RPMI8226 (cell line): Measurements from ENCODE around the gene HSPB2.

Source experiments
- DNase-seq: peaks from one replicate; pipeline ENCODE4 v3.0.0-alpha.2; 2015

Gene HSPB2

GRCh38 chr11:111941963-111942362, 29.4 kb downstream of the HSPB2 start:
- DNase-seq: no peak

- no peak for DNase-seq
Observed at GRCh38 chr11:111942829-111943228, 30.3 kb downstream of the HSPB2 start.

GRCh38 chr11:111944139-111944538, 31.6 kb downstream of the HSPB2 start:
- DNase-seq: no peak

- no peak for DNase-seq
Observed at GRCh38 chr11:111944651-111945051, 32.1 kb downstream of the HSPB2 start.

GRCh38 chr11:111945198-111945597, 32.7 kb downstream of the HSPB2 start:
- no peak for DNase-seq

GRCh38 chr11:111946499-111946898, 34.0 kb downstream of the HSPB2 start:
- DNase-seq: no peak

GRCh38 chr11:111947143-111947542, 34.6 kb downstream of the HSPB2 start:
- no peak for DNase-seq

GRCh38 chr11:111949519-111950426, 37.2 kb downstream of the HSPB2 start:
- no peak for DNase-seq

- DNase-seq: no peak
Observed at GRCh38 chr11:111951565-111951964, 39.0 kb downstream of the HSPB2 start.

GRCh38 chr11:111954154-111954553, 41.6 kb downstream of the HSPB2 start:
- no peak for DNase-seq

GRCh38 chr11:111957663-111958444, 45.3 kb downstream of the HSPB2 start:
- no peak for DNase-seq

GRCh38 chr11:111960916-111961315, 48.4 kb downstream of the HSPB2 start:
- no peak for DNase-seq

- DNase-seq: no peak
Observed at GRCh38 chr11:111961389-111962300, 49.1 kb downstream of the HSPB2 start.
